Neutrophil (primary cell): ENCODE results near the gene PIAS4.
A peak's percentile ranks its signal among the peaks of the same experiment; 100 is the strongest.

Experiments used
- H3K27ac ChIP-seq: fragments of 200-600 bp; sonication (generic); 2 replicates; pipeline ENCODE4 v1.5.1; 2016; ENCODE audit warnings: mild to moderate bottlenecking, moderate library complexity
- H3K27me3 ChIP-seq: fragments of 200-600 bp; sonication (generic); 2 replicates; pipeline ENCODE4 v1.6.0; 2016; ENCODE audit warnings: mild to moderate bottlenecking
- H3K36me3 ChIP-seq: fragments of 200-600 bp; sonication (generic); 2 replicates; pipeline ENCODE4 v1.5.1; 2017
- H3K4me1 ChIP-seq, 2 experiments: fragments of 200-600 bp in 1 of 2; sonication (generic) in 1 of 2; 1 replicate in 1 of 2; 2 replicates in 1 of 2; pipeline versions ENCODE4 v1.5.1 to v1.6.1; 2013 to 2016; ENCODE audit warnings: low read depth in 1 of 2, low read length in 1 of 2, mild to moderate bottlenecking in 1 of 2, moderate library complexity in 1 of 2; ENCODE audit not compliant: control insufficient read depth in 1 of 2, insufficient read depth in 1 of 2
- H3K4me3 ChIP-seq, 2 experiments: fragments of 200-600 bp in 1 of 2; sonication (generic) in 1 of 2; 1 replicate in 1 of 2; 2 replicates in 1 of 2; pipeline ENCODE4 v1.5.1; 2013 to 2016; ENCODE audit warnings: low read depth in 1 of 2, low read length in 1 of 2, mild to moderate bottlenecking in 1 of 2, moderate library complexity in 1 of 2
- H3K9me3 ChIP-seq: fragments of 200-600 bp; sonication (generic); 2 replicates; pipeline ENCODE4 v1.5.1; 2016
- CTCF ChIP-seq: fragments of 200-600 bp; sonication (generic); IDR thresholded peaks from 2 replicates; pipeline ENCODE4 v1.5.1; 2016; ENCODE audit warnings: antibody characterized with exemption

PIAS4 gene

GRCh38 chr19:3984584-3984907, 23.0 kb upstream of the PIAS4 start:
- H3K4me1 ChIP-seq: peaks cover 41 to 46% of the 10 kb centered on the region in 2 experiments
- no peaks in the 10 kb centered on the region for H3K9me3 ChIP-seq
- H3K27ac ChIP-seq: peak overlapping the region; percentile 82
- peaks cover 5% of the 10 kb centered on the region for H3K27me3 ChIP-seq
- peak overlapping the region; percentile 90 to 95 for H3K4me3 ChIP-seq
- no peak for TF ChIP-seq CTCF
- H3K36me3 ChIP-seq: peaks cover 46% of the 10 kb centered on the region

GRCh38 chr19:3984908-3985642, 22.5 kb upstream of the PIAS4 start, which contains the start of gene EEF2:
Gene EEF2, minus strand, starts transcription at chr19:3985463. Its CDS starts 83 bp downstream, at chr19:3985380.
- Histone ChIP-seq H3K36me3 (peaks cover 40% of the 10 kb centered on the region), H3K9me3 (no peaks in the 10 kb centered on the region), H3K27ac (peak within 1 kb of the TSS; percentile 82), H3K4me3 (peak within 1 kb of the TSS; percentile 90 to 95), H3K27me3 (peaks cover 5% of the 10 kb centered on the region), H3K4me1 (peaks cover 41 to 46% of the 10 kb centered on the region in 2 experiments)
- peak; percentile 16 for TF ChIP-seq CTCF

GRCh38 chr19:3985643-3986259, 21.8 kb upstream of the PIAS4 start:
- Histone ChIP-seq H3K4me3 (peak overlapping the region; percentile 90 to 95), H3K27me3 (peaks cover 5% of the 10 kb centered on the region), H3K36me3 (peaks cover 34% of the 10 kb centered on the region), H3K27ac (peak overlapping the region; percentile 82), H3K4me1 (peaks cover 41 to 46% of the 10 kb centered on the region in 2 experiments), H3K9me3 (no peaks in the 10 kb centered on the region)
- TF ChIP-seq CTCF: no peak

- H3K36me3 ChIP-seq: peaks cover 27% of the 10 kb centered on the region
- no peak for TF ChIP-seq CTCF
- peaks cover 5% of the 10 kb centered on the region for H3K27me3 ChIP-seq
- H3K4me1 ChIP-seq: peaks cover 41 to 46% of the 10 kb centered on the region in 2 experiments
- H3K9me3 ChIP-seq: no peaks in the 10 kb centered on the region
- H3K4me3 ChIP-seq: peak overlapping the region; percentile 90 to 95
- peak overlapping the region; percentile 82 for H3K27ac ChIP-seq
Observed at GRCh38 chr19:3986260-3987041, 21.1 kb upstream of the PIAS4 start.

- peak overlapping the region; percentile 9 to 95 for H3K4me3 ChIP-seq
- peak; percentile 88 for TF ChIP-seq CTCF
- H3K36me3 ChIP-seq: peaks cover 13% of the 10 kb centered on the region
- H3K9me3 ChIP-seq: no peaks in the 10 kb centered on the region
- peaks cover 5% of the 10 kb centered on the region for H3K27me3 ChIP-seq
- no peak overlapping the region for H3K27ac ChIP-seq
- H3K4me1 ChIP-seq: peaks cover 41 to 46% of the 10 kb centered on the region in 2 experiments
Observed at GRCh38 chr19:3987619-3988371, 19.7 kb upstream of the PIAS4 start.
